Astrocyte of the cerebellum (primary cell): Measurements from ENCODE around the gene TRPV4.

ENCODE experiments used
- DNase-seq: peaks from one replicate; pipeline ENCODE4 v3.0.0-alpha.2; 2011; ENCODE audit warnings: low read depth
- H3K4me3 ChIP-seq: 2 replicates; pipeline ENCODE4 v1.5.1; 2011; ENCODE audit warnings: mild to moderate bottlenecking, low read depth, low read length, moderate library complexity
- in situ Hi-C: cut with HindIII; loops from 2 replicates; pipeline ENCODE4 v1.10.0; 2017; ENCODE audit warnings: low sequenced_read_pairs
- TF ChIP-seq, protein P1 (sequence below): IDR thresholded peaks from 2 replicates; pipeline ENCODE4 v1.5.1; 2012; ENCODE audit warnings: low read length, low read depth, moderate library complexity, mild to moderate bottlenecking; ENCODE audit errors: missing control alignments

Gene TRPV4

DNA sequence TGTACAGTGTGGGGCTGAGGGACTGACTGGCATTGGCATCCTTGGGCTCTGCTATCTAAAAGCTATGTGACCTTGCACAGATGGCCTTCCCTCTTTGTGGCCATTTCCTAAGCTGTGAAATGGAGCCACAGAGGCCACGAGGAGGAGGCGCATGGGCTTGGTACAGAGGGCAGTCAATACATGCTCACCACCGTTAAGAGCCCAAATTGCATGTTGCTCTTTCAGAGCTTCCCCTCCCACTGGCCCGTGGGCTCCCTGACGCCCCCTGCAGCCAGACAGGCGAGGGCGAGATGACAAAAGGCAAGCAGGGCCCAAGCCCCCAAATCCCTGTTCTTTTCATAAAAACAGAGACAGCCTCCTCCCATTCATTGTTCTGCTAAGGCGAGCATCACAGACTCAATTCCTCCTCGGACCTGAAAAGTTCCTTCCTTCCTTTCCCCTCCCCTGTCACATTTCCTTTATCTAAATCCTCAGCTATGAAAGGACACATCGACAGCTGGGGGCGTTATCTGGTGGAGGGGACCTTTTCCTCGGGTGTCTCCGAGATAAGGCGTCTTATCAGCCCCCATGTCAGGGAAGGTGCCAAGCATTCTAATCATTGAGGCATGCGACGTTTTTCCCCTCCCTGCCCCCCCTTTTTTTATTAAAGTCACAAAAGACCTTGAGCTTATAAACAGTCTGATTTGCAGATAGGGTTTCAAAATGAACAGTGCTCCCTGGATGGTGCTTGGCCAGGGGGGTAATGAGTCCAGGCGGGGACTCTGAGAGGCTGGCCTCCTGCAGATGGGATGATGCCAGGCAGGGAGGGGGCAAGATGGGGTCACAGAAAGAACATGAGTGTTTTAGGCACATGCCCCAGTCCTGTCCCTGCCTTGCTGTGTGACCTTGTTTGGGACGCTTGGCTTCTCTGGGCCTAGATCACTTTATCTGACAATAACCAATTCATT is 93.2 kb downstream of the TRPV4 start:
- no peak for DNase-seq
- TF ChIP-seq, protein P1, sequence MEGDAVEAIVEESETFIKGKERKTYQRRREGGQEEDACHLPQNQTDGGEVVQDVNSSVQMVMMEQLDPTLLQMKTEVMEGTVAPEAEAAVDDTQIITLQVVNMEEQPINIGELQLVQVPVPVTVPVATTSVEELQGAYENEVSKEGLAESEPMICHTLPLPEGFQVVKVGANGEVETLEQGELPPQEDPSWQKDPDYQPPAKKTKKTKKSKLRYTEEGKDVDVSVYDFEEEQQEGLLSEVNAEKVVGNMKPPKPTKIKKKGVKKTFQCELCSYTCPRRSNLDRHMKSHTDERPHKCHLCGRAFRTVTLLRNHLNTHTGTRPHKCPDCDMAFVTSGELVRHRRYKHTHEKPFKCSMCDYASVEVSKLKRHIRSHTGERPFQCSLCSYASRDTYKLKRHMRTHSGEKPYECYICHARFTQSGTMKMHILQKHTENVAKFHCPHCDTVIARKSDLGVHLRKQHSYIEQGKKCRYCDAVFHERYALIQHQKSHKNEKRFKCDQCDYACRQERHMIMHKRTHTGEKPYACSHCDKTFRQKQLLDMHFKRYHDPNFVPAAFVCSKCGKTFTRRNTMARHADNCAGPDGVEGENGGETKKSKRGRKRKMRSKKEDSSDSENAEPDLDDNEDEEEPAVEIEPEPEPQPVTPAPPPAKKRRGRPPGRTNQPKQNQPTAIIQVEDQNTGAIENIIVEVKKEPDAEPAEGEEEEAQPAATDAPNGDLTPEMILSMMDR: no peak
- H3K4me3 ChIP-seq: no peak overlapping the region
- in situ Hi-C loops: no loop called here

GRCh38 chr12:109738878-109739665 is 94.1 kb downstream of the TRPV4 start:
- in situ Hi-C loops: no loop called here

DNA sequence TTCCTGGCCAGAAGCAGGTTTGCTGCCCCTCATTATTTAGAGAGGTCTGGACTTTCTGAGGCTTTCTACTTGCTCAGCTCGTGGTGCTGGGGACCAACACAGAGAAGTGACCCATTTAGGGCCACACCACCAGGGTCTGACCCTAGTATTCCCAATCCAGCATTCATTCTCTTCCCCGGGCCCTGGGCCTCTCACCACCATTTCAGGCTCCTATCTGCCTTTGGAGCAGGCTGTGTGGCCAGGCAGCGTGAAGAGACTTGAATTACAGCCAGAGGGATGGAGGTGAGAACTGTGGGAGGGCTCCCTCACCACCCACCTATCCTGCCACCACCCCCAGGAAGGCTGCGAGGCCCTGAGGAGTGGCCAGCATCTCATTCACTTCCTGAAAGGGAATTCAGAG is 95.0 kb downstream of the TRPV4 start:
- no peak overlapping the region for H3K4me3 ChIP-seq
- DNase-seq: no peak
- in situ Hi-C loops: no loop called here
- TF ChIP-seq, protein P1: no peak

More at GRCh38 chr12:109738878-109739665, 94.1 kb downstream of the TRPV4 start:
- H3K4me3 ChIP-seq: no peak overlapping the region
- TF ChIP-seq, protein P1: no peak
- DNase-seq: no peak

- DNase-seq: no peak
- in situ Hi-C loops: no loop called here
- TF ChIP-seq, protein P1: no peak
- no peak overlapping the region for H3K4me3 ChIP-seq
Measured at GRCh38 chr12:109737631-109738030, 95.6 kb downstream of the TRPV4 start.

- TF ChIP-seq, protein P1: no peak
- no peak overlapping the region for H3K4me3 ChIP-seq
- DNase-seq: no peak
- in situ Hi-C loops: no loop called here
Measured at GRCh38 chr12:109737126-109737525, 96.1 kb downstream of the TRPV4 start.

- no peak overlapping the region for H3K4me3 ChIP-seq
- in situ Hi-C loops: no loop called here
- DNase-seq: no peak
- TF ChIP-seq, protein P1: no peak
Measured at GRCh38 chr12:109736552-109737108, 96.6 kb downstream of the TRPV4 start.
